ENCODE data around the gene PHLDB3.

Gene PHLDB3

DNA sequence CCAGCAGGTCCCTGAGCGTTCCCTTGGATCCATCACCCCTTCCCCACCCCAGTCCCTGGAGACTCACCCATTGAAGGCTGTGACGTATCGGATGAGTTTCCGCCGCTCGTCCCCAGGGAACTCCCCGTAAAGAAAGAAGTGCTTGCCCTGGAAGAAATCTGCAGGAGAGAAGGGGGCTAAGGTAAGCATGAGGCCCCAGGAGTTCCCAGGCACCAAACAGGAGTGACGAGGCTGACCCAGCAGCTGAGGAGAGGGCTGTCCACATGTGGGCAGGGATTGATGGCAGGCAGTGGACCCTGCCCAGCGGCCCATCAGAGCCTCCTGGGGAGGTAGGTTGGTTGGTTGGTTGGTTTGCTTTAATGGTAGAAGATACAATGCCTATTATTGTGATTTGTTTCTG is 39.5 kb upstream of the PHLDB3 start:
- no peak for TF ChIP-seq CTCF (IDR thresholded peaks at IDR 0.05; ENCODE audit: insufficient read depth, low read length, poor library complexity, severe bottlenecking)
- TF ChIP-seq EZH2phosphoT487 (conservative IDR thresholded peaks at IDR 0.05; ENCODE audit: low read length) = no peak
- H3F3A ChIP-seq (ENCODE audit: insufficient read depth) = no peaks in the 10 kb centered on the region
- no peak overlapping the region for H3K9ac ChIP-seq (ENCODE audit: low read length)

DNA sequence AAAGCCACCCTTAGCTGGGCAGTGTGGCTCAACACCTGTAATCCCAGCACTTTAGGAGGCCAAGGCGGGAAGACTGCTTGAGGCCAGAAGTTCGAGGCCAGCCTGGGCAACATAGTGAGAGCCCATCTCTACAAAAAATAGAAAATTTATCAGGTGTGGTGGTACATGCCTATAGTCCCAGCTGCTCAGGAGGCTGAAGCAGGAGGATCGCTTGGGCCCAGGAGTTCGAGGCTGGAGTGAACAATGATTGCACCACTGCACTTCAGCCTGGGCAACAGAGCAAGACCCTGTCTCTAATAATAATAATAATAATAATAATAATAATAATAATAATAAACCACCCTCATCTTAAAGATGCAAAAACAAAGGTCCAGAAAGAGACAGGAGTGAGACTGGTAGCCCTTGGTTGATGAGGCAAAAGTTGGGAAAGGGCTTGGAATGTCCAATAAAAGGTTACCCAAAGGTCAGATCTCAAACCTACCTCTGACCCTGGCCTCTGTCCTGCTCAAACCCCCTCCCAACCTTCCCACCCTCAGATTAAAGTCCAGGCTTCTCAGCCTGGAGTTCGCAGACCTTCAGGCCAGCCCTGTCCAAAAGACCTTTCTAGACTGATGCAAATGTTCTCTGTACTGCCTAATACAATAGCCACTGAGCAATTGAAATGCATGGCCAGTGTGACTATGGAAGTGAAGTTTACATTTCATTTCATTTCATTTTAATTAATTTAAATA is 37.5 kb upstream of the PHLDB3 start:
- H3F3A ChIP-seq (ENCODE audit: insufficient read depth) = no peaks in the 10 kb centered on the region
- no peaks in the 10 kb centered on the region for H4K20me1 ChIP-seq (ENCODE audit: low read depth, low read length)
- no peak overlapping the region for H2AFZ ChIP-seq (ENCODE audit: low read depth, low read length, severe bottlenecking)
- peaks cover 5% of the 10 kb centered on the region for H3K36me3 ChIP-seq (ENCODE audit: low read length)
- H3K4me3 ChIP-seq (ENCODE audit: insufficient read depth, low read length, poor library complexity, severe bottlenecking) = no peak overlapping the region
- no peaks in the 10 kb centered on the region for H3K9me2 ChIP-seq (replicated peaks; ENCODE audit: insufficient read depth, low read length)
- H3K4me2 ChIP-seq (ENCODE audit: low read depth, low read length, poor library complexity, severe bottlenecking) = no peak overlapping the region
- H3K9me3 ChIP-seq (ENCODE audit: insufficient read depth, low read length) = no peaks in the 10 kb centered on the region
- H3K9ac ChIP-seq (ENCODE audit: low read length) = no peak overlapping the region
- no peaks in the 10 kb centered on the region for H3K79me2 ChIP-seq (ENCODE audit: insufficient read depth, low read length)
- TF ChIP-seq EZH2phosphoT487 (conservative IDR thresholded peaks at IDR 0.05; ENCODE audit: low read length) (no peak), CTCF (IDR thresholded peaks at IDR 0.05; ENCODE audit: insufficient read depth, low read length, poor library complexity, severe bottlenecking) (no peak)
- no peak overlapping the region for H3K27ac ChIP-seq (ENCODE audit: low read depth, low read length)
- H3K27me3 ChIP-seq (ENCODE audit: low read length) = no peaks in the 10 kb centered on the region

More for the DNA sequence above, 39.5 kb upstream of the PHLDB3 start:
- Histone ChIP-seq H3K27me3 (ENCODE audit: low read length) (no peaks in the 10 kb centered on the region), H3K9me3 (ENCODE audit: insufficient read depth, low read length) (no peaks in the 10 kb centered on the region), H3K4me2 (ENCODE audit: low read depth, low read length, poor library complexity, severe bottlenecking) (no peak overlapping the region), H3K9me2 (replicated peaks; ENCODE audit: insufficient read depth, low read length) (no peaks in the 10 kb centered on the region), H3K27ac (ENCODE audit: low read depth, low read length) (no peak overlapping the region), H3K4me3 (ENCODE audit: insufficient read depth, low read length, poor library complexity, severe bottlenecking) (no peak overlapping the region), H3K79me2 (ENCODE audit: insufficient read depth, low read length) (no peaks in the 10 kb centered on the region), H2AFZ (ENCODE audit: low read depth, low read length, severe bottlenecking) (no peak overlapping the region), H3K36me3 (ENCODE audit: low read length) (peaks cover 2% of the 10 kb centered on the region), H4K20me1 (ENCODE audit: low read depth, low read length) (no peaks in the 10 kb centered on the region)

- peaks cover 8% of the 10 kb centered on the region; the same call in 1 of the 2 replicates for H3F3A ChIP-seq (ENCODE audit: insufficient read depth)
- no peaks in the 10 kb centered on the region for H3K79me2 ChIP-seq (ENCODE audit: insufficient read depth, low read length)
- H3K9me3 ChIP-seq (ENCODE audit: insufficient read depth, low read length) = no peaks in the 10 kb centered on the region
- no peak overlapping the region for H3K4me3 ChIP-seq (ENCODE audit: insufficient read depth, low read length, poor library complexity, severe bottlenecking)
- no peaks in the 10 kb centered on the region for H4K20me1 ChIP-seq (ENCODE audit: low read depth, low read length)
- H3K36me3 ChIP-seq (ENCODE audit: low read length) = peaks cover 5% of the 10 kb centered on the region
- no peak overlapping the region for H3K4me2 ChIP-seq (ENCODE audit: low read depth, low read length, poor library complexity, severe bottlenecking)
- H3K27me3 ChIP-seq (ENCODE audit: low read length) = no peaks in the 10 kb centered on the region
- no peak for TF ChIP-seq CTCF (IDR thresholded peaks at IDR 0.05; ENCODE audit: insufficient read depth, low read length, poor library complexity, severe bottlenecking)
- H3K9ac ChIP-seq (ENCODE audit: low read length) = no peak overlapping the region
- no peaks in the 10 kb centered on the region for H3K9me2 ChIP-seq (replicated peaks; ENCODE audit: insufficient read depth, low read length)
- no peak overlapping the region for H3K27ac ChIP-seq (ENCODE audit: low read depth, low read length)
- no peak overlapping the region for H2AFZ ChIP-seq (ENCODE audit: low read depth, low read length, severe bottlenecking)
These were observed 35.8 kb upstream of the PHLDB3 start for GRCh38 chr19:43540381-43540780.
